GM18519 (cell line): ENCODE data around the gene PHF21A.
"Not testable (repeated sequence)": the region's sequence is repeated elsewhere in the genome, so short reads cannot be mapped to it uniquely, and the experiment has no call there.

Experiments used
- ATAC-seq: cut with Tn5 transposase; IDR thresholded peaks from one replicate; pipeline ENCODE4 v1.9.1; 2021; ENCODE audit warnings: mild to moderate bottlenecking, moderate library complexity; ENCODE audit not compliant: unreplicated experiment, low FRiP score

Gene PHF21A

GRCh38 chr11:46121724-46122477 lies 647 bp upstream of the PHF21A start:
- peak; percentile 31 for ATAC-seq

- ATAC-seq, result no peak
Measured at GRCh38 chr11:46120346-46121300, 631 bp downstream of the PHF21A start.

GRCh38 chr11:46119352-46120216 lies 1.7 kb downstream of the PHF21A start:
- ATAC-seq, result no peak

- no peak for ATAC-seq
Measured at GRCh38 chr11:46118702-46119351, 2.4 kb downstream of the PHF21A start.

- ATAC-seq, result no peak
Measured at GRCh38 chr11:46117842-46118241, 3.4 kb downstream of the PHF21A start.

- not testable (repeated sequence) for ATAC-seq
Measured at GRCh38 chr11:46116712-46117037, 4.6 kb downstream of the PHF21A start.

GRCh38 chr11:46116007-46116711 lies 5.1 kb downstream of the PHF21A start:
- ATAC-seq, result no peak

GRCh38 chr11:46114961-46115360 lies 6.3 kb downstream of the PHF21A start:
- no peak for ATAC-seq

- no peak for ATAC-seq
Measured at GRCh38 chr11:46114378-46114777, 6.9 kb downstream of the PHF21A start.

GRCh38 chr11:46112961-46113607 lies 8.2 kb downstream of the PHF21A start:
- ATAC-seq, result no peak

- ATAC-seq, result no peak
Measured at GRCh38 chr11:46108751-46109150, 12.5 kb downstream of the PHF21A start.

GRCh38 chr11:46107780-46108179 lies 13.5 kb downstream of the PHF21A start:
- ATAC-seq, result no peak

- ATAC-seq, result no peak
Measured at GRCh38 chr11:46107408-46107718, 13.9 kb downstream of the PHF21A start.

GRCh38 chr11:46106530-46107407 lies 14.5 kb downstream of the PHF21A start:
- no peak for ATAC-seq

- ATAC-seq, result no peak
Measured at GRCh38 chr11:46105926-46106325, 15.3 kb downstream of the PHF21A start.

- no peak for ATAC-seq
Measured at GRCh38 chr11:46105134-46105628, 16.1 kb downstream of the PHF21A start.

GRCh38 chr11:46102843-46103242 lies 18.4 kb downstream of the PHF21A start:
- ATAC-seq, result no peak

GRCh38 chr11:46100670-46101069 lies 20.6 kb downstream of the PHF21A start:
- peak; percentile 64 for ATAC-seq
